Fibroblast of villous mesenchyme (primary cell): Measurements from ENCODE around the gene IARS1. TPM values are rescaled to one million over a fixed set of nuclear protein-coding genes. Genes with fewer than 3 reads are reported as not detected.

Experiments used
- DNase-seq: peaks from one replicate; pipeline ENCODE4 v3.0.0-alpha.2; 2010; ENCODE audit warnings: low read depth
- H3K4me3 ChIP-seq: 2 replicates; pipeline ENCODE4 v1.5.1; 2011; ENCODE audit warnings: low read depth, mild to moderate bottlenecking, low read length
- CTCF ChIP-seq: IDR thresholded peaks from 2 replicates; pipeline ENCODE4 v1.5.1; 2012; ENCODE audit warnings: low read depth, mild to moderate bottlenecking, low read length; ENCODE audit not compliant: insufficient read depth
- small RNA-seq: library from RNA; depleted of rRNA; stranded (forward); fragments of <200 nt; gene quantifications from one replicate; pipeline ENCODE3, GENCODE V24; 2012
- total RNA-seq: library from RNA; depleted of rRNA; stranded (reverse); fragments of >200 nt; gene quantifications from 2 replicates; pipeline ENCODE4 v1.2.3, GENCODE V29; 2012

Gene IARS1
- total RNA-seq, 1 donor: 377 TPM

- no peak for TF ChIP-seq CTCF
- DNase-seq: no peak
Observed at GRCh38 chr9:92254381-92255337, 38.8 kb downstream of the IARS1 start.

GRCh38 chr9:92253656-92254055, 39.8 kb downstream of the IARS1 start:
- DNase-seq: no peak

More at GRCh38 chr9:92254381-92255337, 38.8 kb downstream of the IARS1 start:
- no peak overlapping the region for H3K4me3 ChIP-seq

GRCh38 chr9:92247981-92248380, 45.5 kb downstream of the IARS1 start:
- DNase-seq: no peak
- no peak overlapping the region for H3K4me3 ChIP-seq
- TF ChIP-seq CTCF: no peak

More at GRCh38 chr9:92253656-92254055, 39.8 kb downstream of the IARS1 start:
- no peak for TF ChIP-seq CTCF
- H3K4me3 ChIP-seq: no peak overlapping the region

GRCh38 chr9:92247296-92247695, 46.2 kb downstream of the IARS1 start:
- no peak for TF ChIP-seq CTCF
- no peak overlapping the region for H3K4me3 ChIP-seq
- peak; percentile 34 for DNase-seq

- no peak for TF ChIP-seq CTCF
- peak; percentile 73 for DNase-seq
- H3K4me3 ChIP-seq: no peak overlapping the region
Observed at GRCh38 chr9:92245005-92245797, 48.3 kb downstream of the IARS1 start.

Small RNA genes lying within 50 kb of the gene (small RNA-seq; reads per million reads assigned to genes)
- gene MIR3651 (not detected), gene SNORA84 (22.8 reads per million, percentile 94 among the genes with 10 or more reads in this experiment)

Other genes starting within 250 kb of the IARS1 start
- gene SPTLC1, start 178.3 kb downstream of the IARS1 start, total RNA-seq: 110 and 132 TPM in 2 replicates
- 24.2 and 25.4 TPM in 2 replicates for gene NOL8, start 31.7 kb upstream of the IARS1 start, total RNA-seq
- 2.2 and 2.6 TPM in 2 replicates for gene CENPP, start 32.3 kb upstream of the IARS1 start, total RNA-seq
- not detected in 2 replicates for gene OGN, start 110.9 kb upstream of the IARS1 start, total RNA-seq
- gene OMD, start 130.8 kb upstream of the IARS1 start, total RNA-seq: not detected in 2 replicates
- gene ASPN, start 188.8 kb upstream of the IARS1 start, total RNA-seq: 1.6 and 3.9 TPM in 2 replicates
- gene ECM2, start 242.3 kb upstream of the IARS1 start, total RNA-seq: 2.3 and 2.6 TPM in 2 replicates